Activated T-cell treated with anti-CD3 and anti-CD28 coated beads, Interleukin-2, amount 50 U/mL, for 72 hours (primary cell): ENCODE data around the gene C1orf87. TPM values are rescaled to one million over a fixed set of nuclear protein-coding genes. Genes with fewer than 3 reads are reported as not detected.

ENCODE experiments used
- ATAC-seq, 2 donors: fragments of 150-1000 bp; cut with Tn5 transposase; replicated peaks in 1 of 2; 2 replicates each; pipeline ENCODE4 v1.10.0; 2021; ENCODE audit warnings: moderate library complexity in 2 of 2, mild to moderate bottlenecking in 1 of 2
- DNase-seq, 2 donors: peaks; one replicate each; pipeline ENCODE4 v3.0.0; 2021 to 2022; ENCODE audit warnings: mixed read lengths in 1 of 2
- H3K27ac Mint-ChIP-seq: one replicate; pipeline ENCODE4 v1.8.0; 2022; ENCODE audit warnings: mild to moderate bottlenecking, moderate library complexity, mixed read lengths
- H3K27me3 Mint-ChIP-seq: one replicate; pipeline ENCODE4 v1.8.0; 2022; ENCODE audit warnings: low read depth, mixed read lengths
- H3K36me3 Mint-ChIP-seq, 2 donors: one replicate each; pipeline ENCODE4 v1.8.0; 2022; ENCODE audit warnings: mixed read lengths in 2 of 2, mild to moderate bottlenecking in 1 of 2; ENCODE audit not compliant: insufficient read depth in 2 of 2
- H3K4me1 Mint-ChIP-seq: one replicate; pipeline ENCODE4 v1.8.0; 2022; ENCODE audit warnings: low read depth, mixed read lengths
- H3K4me3 Mint-ChIP-seq, 2 donors: one replicate each; pipeline ENCODE4 v1.8.0; 2022; ENCODE audit warnings: mild to moderate bottlenecking in 2 of 2, mixed read lengths in 2 of 2, moderate library complexity in 2 of 2
- H3K9me3 Mint-ChIP-seq, 2 donors: one replicate each; pipeline ENCODE4 v1.8.0; 2022; ENCODE audit warnings: mixed read lengths in 2 of 2
- total RNA-seq, 2 donors: library from RNA; stranded (reverse); gene quantifications; one replicate each; pipeline ENCODE4 v1.2.3, GENCODE V29; 2022

Gene C1orf87
- total RNA-seq, 2 donors from 2014 or later, result not detected

DNA sequence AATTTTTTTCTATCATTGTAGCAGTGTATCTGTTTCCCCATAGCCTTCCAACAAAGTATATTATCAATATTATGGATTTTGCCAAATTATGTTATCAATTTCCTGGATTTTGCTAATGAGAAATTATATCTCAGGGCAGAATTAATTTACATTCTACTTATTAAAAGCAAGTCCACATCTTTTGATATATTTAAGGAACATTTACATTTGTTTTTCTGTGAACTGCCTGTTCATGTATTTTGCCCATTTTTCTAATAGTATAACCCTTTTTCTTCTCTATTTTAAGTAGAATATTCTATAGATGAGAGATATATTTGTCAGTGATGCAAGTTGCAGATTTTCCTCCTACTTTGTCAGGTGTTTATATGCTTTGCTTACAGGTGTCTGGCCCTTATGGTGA lies 24.4 kb downstream of the C1orf87 start:
- H3K27ac Mint-ChIP-seq, result no peak overlapping the region
- peaks cover 8% of the 10 kb centered on the region for H3K27me3 Mint-ChIP-seq
- no peaks in the 10 kb centered on the region for H3K4me1 Mint-ChIP-seq
- no peak overlapping the region for H3K4me3 Mint-ChIP-seq
- H3K36me3 Mint-ChIP-seq, result no peaks in the 10 kb centered on the region
- peaks cover 4 to 12% of the 10 kb centered on the region in 2 donors for H3K9me3 Mint-ChIP-seq
- no peak for ATAC-seq
- no peak for DNase-seq

DNA sequence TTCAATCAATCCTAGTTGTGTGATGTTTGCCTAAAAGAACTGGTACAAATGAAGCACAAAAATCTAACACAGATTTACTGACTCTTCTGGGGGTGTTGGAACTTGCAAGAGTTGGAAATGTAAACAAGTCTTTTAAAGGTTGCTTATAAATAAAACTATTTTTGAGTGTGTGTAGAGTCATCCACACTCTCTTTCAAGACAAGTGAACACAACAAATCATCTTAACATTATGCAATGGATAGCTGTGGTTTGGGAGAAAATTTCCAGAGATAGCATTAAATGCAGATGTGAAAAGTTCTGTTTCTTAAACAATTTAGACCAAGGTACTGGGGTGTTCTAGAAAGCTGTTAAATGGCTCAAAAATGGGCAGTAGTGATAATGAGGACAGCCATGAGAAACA lies 28.7 kb downstream of the C1orf87 start:
- ATAC-seq, result no peak
- H3K27me3 Mint-ChIP-seq, result no peaks in the 10 kb centered on the region
- H3K9me3 Mint-ChIP-seq, result peaks cover 0 to 3% of the 10 kb centered on the region in 2 donors
- no peak overlapping the region for H3K4me3 Mint-ChIP-seq
- H3K27ac Mint-ChIP-seq, result no peak overlapping the region
- no peaks in the 10 kb centered on the region for H3K36me3 Mint-ChIP-seq
- H3K4me1 Mint-ChIP-seq, result no peaks in the 10 kb centered on the region
- no peak for DNase-seq

DNA sequence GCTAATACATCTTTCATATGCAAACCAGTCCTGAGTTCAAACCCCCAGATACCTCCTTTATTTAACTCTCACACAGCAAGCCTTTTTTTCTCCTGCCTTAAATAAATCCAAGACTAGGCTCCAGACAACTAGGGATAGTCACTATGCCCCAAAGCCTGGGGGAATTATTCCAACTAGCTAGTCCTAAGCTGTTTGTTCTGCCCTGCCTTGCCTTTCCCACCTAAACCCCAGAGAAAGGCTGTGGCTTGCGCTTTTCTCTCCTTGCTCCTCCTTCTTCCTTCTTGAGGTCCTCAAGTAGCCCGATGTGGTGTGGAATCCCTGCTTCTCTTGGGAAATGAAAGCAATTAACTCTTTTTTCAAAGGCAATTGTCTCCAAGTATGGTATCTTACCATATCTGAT lies 31.8 kb downstream of the C1orf87 start:
- H3K36me3 Mint-ChIP-seq, result no peaks in the 10 kb centered on the region
- H3K4me1 Mint-ChIP-seq, result no peaks in the 10 kb centered on the region
- H3K27me3 Mint-ChIP-seq, result no peaks in the 10 kb centered on the region
- DNase-seq (no peak), ATAC-seq (no peak)
- no peak overlapping the region for H3K27ac Mint-ChIP-seq
- no peaks in the 10 kb centered on the region for H3K9me3 Mint-ChIP-seq
- no peak overlapping the region for H3K4me3 Mint-ChIP-seq

DNA sequence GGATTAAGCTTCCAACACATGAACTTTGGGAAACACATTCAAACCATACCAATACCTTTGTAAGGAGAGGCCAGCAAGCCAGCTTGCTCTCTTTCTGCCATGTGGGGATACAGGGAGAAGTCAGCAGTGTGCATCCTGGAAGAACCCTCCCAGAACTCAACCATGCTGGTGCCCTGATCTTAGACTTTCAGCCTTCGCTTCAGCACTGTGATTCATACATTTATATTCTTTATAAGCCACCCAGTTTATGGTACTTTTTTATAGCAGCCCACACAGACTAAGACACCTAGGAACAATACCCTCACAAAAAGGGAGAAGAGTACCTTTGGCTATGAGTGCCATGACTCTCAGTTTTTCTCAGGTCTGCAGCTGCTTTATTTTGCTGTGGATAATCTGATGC lies 35.9 kb downstream of the C1orf87 start:
- Mint-ChIP-seq H3K36me3 (no peaks in the 10 kb centered on the region), H3K27me3 (no peaks in the 10 kb centered on the region), H3K27ac (no peak overlapping the region), H3K4me3 (no peak overlapping the region), H3K9me3 (no peaks in the 10 kb centered on the region), H3K4me1 (no peaks in the 10 kb centered on the region)
- DNase-seq (no peak), ATAC-seq (no peak)

DNA sequence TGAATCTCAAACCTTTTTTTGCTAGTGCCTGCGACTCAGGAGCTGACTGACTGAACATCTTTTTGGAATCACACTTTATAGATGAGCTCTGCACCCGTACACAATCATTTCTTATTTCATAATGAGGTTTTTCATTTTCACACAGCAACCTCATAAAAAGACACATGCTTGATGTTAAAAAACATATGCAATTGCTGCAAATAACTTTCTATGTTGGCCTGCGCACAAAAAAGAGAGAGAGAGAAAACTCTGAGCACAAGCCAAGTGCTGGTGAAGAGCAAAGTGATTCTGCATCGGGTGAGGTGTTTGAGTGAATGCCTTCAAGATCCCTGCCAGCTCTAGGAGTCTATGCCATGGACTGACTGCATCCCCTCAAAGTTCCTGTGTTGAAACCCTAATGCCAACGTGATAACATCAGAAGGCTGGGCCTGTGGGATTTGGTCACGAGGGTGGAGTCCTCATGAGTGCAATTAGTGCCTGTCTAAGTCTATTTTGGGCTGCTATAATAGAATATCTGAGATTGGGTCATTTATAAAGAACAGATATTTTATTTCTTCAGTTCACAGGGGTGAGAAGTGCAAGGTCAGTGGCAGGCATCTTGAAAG lies 36.6 kb downstream of the C1orf87 start:
- Mint-ChIP-seq H3K27me3 (no peaks in the 10 kb centered on the region), H3K27ac (no peak overlapping the region)
- ATAC-seq, result no peak

DNA sequence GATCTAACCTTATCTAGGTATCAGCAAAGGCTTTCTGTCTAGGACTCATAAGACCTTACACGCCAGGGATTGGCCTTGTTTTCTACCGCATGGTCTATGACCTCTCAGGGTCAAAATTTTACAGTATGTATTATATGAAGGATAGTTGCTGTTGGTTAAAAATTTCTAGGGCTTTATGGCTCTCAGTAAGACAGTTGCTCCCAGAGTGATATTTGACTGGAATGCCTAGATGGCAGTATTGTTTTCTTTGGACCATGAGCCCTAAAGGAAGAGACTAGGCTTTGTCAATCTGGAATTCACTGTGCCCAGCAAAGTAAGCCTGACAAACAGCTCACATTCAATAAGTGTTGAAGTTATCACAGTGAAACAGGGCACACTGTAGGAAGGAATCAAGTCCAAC lies 37.6 kb downstream of the C1orf87 start:
- Mint-ChIP-seq H3K27ac (no peak overlapping the region), H3K27me3 (no peaks in the 10 kb centered on the region), H3K4me3 (no peak overlapping the region), H3K9me3 (no peaks in the 10 kb centered on the region), H3K36me3 (no peaks in the 10 kb centered on the region), H3K4me1 (no peaks in the 10 kb centered on the region)
- DNase-seq (no peak), ATAC-seq (no peak)

More for the DNA sequence above, 36.6 kb downstream of the C1orf87 start:
- no peak for DNase-seq
- Mint-ChIP-seq H3K4me1 (no peaks in the 10 kb centered on the region), H3K36me3 (no peaks in the 10 kb centered on the region), H3K9me3 (no peaks in the 10 kb centered on the region), H3K4me3 (no peak overlapping the region)

DNA sequence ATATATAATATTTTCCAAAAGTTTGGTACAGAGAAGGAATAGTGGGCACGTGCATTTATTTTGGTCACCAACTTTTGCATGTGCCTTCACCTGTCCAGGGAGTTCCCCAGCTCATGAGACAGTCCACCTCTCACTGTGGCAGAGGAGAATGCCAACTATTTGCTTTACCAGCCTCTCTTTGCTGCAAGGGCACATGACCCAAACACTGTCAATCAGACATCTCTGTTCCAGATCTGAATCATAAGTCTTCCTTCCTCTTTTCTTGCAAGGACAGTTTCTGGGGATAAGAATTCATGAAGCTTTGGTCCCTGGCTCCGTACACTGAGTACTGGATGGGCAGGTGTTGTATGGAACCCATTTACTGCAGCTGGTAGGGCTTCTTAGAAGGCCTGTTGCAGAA lies 38.6 kb downstream of the C1orf87 start:
- DNase-seq, result no peak
- Mint-ChIP-seq H3K27ac (no peak overlapping the region), H3K4me3 (no peak overlapping the region), H3K36me3 (no peaks in the 10 kb centered on the region), H3K4me1 (no peaks in the 10 kb centered on the region), H3K9me3 (no peaks in the 10 kb centered on the region), H3K27me3 (no peaks in the 10 kb centered on the region)
- ATAC-seq, result no peak

DNA sequence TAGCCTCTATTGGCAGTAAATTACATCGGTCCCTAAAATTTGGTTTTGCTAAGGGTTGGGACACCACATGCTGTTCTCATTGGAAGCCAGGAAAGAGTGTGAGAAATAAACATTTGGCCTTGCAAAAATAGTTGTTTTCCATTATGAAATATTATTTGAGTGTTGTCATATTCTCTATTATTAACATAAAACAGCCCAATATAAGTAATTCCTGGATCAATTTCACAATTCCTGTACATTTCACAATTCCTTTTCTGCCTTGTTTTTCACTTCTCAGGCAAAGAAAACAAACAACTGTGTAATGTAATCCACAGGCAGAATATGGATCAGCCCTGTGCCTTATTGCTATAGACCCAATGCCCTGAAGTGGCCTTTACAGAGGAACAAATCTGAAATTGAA lies 40.5 kb downstream of the C1orf87 start:
- Mint-ChIP-seq H3K27me3 (no peaks in the 10 kb centered on the region), H3K27ac (no peak overlapping the region), H3K4me1 (no peaks in the 10 kb centered on the region), H3K4me3 (no peak overlapping the region), H3K36me3 (no peaks in the 10 kb centered on the region), H3K9me3 (no peaks in the 10 kb centered on the region)
- no peak for ATAC-seq
- no peak for DNase-seq

DNA sequence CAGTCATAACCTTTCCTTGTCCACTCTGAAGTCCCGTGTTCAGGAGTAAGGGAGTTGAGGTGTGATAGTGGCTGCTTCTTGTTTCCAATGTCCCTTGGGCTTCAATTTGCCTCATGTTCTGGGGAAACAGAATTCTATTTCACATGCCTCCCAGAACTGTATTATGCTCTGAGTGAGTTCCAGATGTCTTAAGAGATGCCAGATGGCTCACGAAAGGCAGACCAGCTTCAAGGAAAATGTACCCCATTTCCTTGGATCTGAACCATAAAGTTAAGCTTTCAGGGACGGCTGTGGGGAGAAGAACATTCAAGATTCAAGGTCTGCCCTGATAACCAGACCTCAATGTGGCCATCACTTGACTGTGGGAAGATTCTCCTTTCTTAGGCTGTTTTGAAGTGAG lies 42.4 kb downstream of the C1orf87 start:
- Mint-ChIP-seq H3K4me1 (no peaks in the 10 kb centered on the region), H3K27me3 (peaks cover 4% of the 10 kb centered on the region), H3K36me3 (no peaks in the 10 kb centered on the region), H3K9me3 (no peaks in the 10 kb centered on the region), H3K4me3 (no peak overlapping the region), H3K27ac (no peak overlapping the region)
- DNase-seq (no peak), ATAC-seq (no peak)

DNA sequence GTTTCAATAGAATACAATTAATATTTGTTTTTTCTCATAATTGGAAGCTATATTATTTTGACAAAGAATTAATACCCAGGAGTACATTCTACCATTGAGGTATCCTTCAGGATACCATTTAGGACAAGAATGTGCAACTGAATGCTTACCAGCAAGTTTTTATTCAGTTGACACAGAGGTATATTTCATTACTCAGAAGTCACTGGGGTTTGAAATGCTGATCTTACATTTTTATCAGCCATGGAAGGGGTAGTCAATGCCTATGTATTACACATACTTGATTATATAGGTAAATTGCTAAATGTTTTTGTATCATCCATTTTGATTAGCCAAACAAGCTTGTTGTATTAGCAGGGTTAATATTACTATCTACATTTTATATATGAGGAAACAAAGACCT lies 48.0 kb downstream of the C1orf87 start:
- Mint-ChIP-seq H3K27ac (no peak overlapping the region), H3K4me3 (no peak overlapping the region), H3K9me3 (peaks cover 0 to 5% of the 10 kb centered on the region in 2 donors), H3K27me3 (peaks cover 20% of the 10 kb centered on the region), H3K4me1 (no peaks in the 10 kb centered on the region), H3K36me3 (no peaks in the 10 kb centered on the region)
- ATAC-seq (no peak), DNase-seq (no peak)

DNA sequence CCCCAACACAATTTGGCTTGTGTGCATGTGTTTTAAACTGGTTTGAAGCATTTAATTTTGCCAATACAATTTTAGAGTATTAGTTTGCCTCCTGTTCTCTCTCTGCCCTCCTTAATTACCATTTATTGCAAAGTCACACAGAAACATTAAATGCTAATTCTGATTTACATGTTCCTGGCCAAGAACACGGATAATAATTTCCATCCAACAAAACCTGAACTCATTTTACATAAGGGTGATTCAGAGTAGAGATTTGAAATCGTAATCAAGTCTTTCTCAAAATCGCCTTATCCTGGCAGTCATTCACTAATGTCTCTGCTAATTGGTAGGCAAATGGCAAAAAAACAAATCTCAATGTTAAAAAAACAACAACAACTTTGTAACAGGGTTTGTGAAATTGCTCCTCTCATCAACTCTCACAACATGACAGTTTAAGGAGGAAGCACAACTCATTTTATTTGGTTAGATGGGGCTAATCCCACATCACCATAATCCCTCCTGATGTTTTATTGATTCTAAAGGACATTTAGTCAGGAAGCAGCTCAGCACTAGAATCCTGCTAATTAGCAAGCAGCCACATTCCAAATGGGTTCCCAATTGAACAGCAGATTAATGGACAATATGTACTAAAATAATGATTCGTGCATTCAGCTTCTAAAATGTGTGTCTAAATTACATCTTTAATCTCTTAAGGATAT lies 55.9 kb downstream of the C1orf87 start:
- ATAC-seq, result no peak
- H3K27ac Mint-ChIP-seq, result no peak overlapping the region

DNA sequence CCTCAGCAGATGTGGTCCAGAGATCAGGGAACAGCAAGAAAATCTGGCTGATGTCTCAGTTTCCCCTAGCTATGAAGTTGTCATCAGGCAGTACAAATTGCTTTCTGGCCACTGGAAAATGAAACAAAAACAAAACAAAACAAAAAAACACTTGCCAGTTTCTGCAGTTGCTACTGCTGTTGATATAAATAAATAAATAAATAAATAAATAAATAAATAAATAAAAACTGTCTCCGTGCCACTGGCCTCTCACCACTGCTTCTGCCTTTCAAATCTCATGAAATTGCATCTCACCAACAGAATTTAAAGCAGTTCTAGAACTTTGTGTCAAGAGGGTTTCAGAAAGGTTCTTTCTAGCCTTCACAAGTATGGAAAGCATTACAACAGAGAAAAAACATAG lies 62.9 kb downstream of the C1orf87 start:
- no peak overlapping the region for H3K27ac Mint-ChIP-seq
- ATAC-seq (no peak), DNase-seq (no peak)
- no peaks in the 10 kb centered on the region for H3K36me3 Mint-ChIP-seq
- H3K4me3 Mint-ChIP-seq, result no peak overlapping the region
- H3K4me1 Mint-ChIP-seq, result no peaks in the 10 kb centered on the region
- peaks cover 0 to 2% of the 10 kb centered on the region in 2 donors for H3K9me3 Mint-ChIP-seq
- peaks cover 7% of the 10 kb centered on the region for H3K27me3 Mint-ChIP-seq

More for the DNA sequence above, 55.9 kb downstream of the C1orf87 start:
- Mint-ChIP-seq H3K4me1 (no peaks in the 10 kb centered on the region), H3K9me3 (peaks cover 3 to 6% of the 10 kb centered on the region in 2 donors), H3K4me3 (no peak overlapping the region), H3K27me3 (peaks cover 15% of the 10 kb centered on the region), H3K36me3 (no peaks in the 10 kb centered on the region)
- no peak for DNase-seq

DNA sequence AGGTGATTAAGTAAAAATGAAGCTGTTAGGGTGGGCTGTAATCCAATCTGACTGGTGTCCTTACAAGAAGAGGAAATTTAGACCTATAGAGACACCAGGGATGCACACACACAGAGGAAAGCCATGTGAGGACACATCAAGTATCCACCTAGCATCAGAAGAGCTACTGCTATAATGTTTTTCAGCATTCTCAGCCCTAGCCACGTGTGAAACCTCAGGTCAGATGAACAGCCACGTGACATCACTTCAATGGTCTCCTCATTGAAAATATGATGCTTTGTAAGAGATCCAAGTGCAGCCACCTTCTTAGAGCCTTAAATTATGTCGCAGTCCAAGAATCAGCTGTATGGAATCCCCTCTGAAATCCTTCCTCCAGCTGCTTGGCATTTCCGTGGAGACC lies 65.1 kb downstream of the C1orf87 start:
- peaks cover 5% of the 10 kb centered on the region for H3K27me3 Mint-ChIP-seq
- no peak for ATAC-seq
- peaks cover 0 to 2% of the 10 kb centered on the region in 2 donors for H3K9me3 Mint-ChIP-seq
- no peaks in the 10 kb centered on the region for H3K4me1 Mint-ChIP-seq
- H3K36me3 Mint-ChIP-seq, result no peaks in the 10 kb centered on the region
- no peak overlapping the region for H3K4me3 Mint-ChIP-seq
- no peak overlapping the region for H3K27ac Mint-ChIP-seq
- DNase-seq, result no peak

DNA sequence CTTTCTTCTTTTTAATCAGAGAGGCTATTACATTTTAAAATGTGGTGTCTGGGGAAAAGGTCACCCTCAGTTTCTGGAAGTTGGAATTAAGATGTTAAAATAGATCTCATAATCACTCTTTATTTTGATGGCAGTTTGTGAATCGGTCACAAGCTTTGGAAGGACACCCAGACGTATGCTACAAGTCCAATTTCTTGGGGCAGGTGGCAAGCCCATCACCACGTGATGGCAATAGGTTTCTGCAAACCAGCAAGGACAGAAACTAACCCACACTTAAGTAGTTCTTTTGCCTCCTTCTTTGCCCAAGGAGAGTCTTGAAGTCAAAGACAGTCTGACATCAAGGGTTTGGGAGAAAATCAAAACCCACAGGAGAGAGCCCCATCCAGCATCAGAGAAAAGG lies 72.9 kb downstream of the C1orf87 start:
- Mint-ChIP-seq H3K36me3 (no peaks in the 10 kb centered on the region), H3K9me3 (no peaks in the 10 kb centered on the region), H3K27ac (no peak overlapping the region), H3K4me3 (no peak overlapping the region), H3K27me3 (peaks cover 26% of the 10 kb centered on the region), H3K4me1 (no peaks in the 10 kb centered on the region)
- DNase-seq (no peak), ATAC-seq (no peak)
